HepG2 (cell line): Measurements from ENCODE around the gene COL9A3. TPM values are rescaled to one million over a fixed set of nuclear protein-coding genes. Genes with fewer than 3 reads are reported as not detected.

Source experiments
- ATRX ChIP-seq: sonication (generic); formaldehyde crosslinking; IDR thresholded peaks from 2 replicates; pipeline ENCODE4 v1.4.0; 2020; ENCODE audit warnings: missing genetic modification reagents, borderline replicate concordance
- BRD4 ChIP-seq: sonication (generic); formaldehyde crosslinking; IDR thresholded peaks from 2 replicates; pipeline ENCODE4 v1.4.0; 2020; ENCODE audit warnings: missing genetic modification reagents
- HNRNPUL1 ChIP-seq: fragments of 200-400 bp; formaldehyde crosslinking; IDR thresholded peaks from 2 replicates; pipeline ENCODE4 v1.6.1; 2017; ENCODE audit warnings: low read depth, mild to moderate bottlenecking, low read length, moderate library complexity
- KDM5A ChIP-seq: fragments of 200-600 bp; sonication (generic); IDR thresholded peaks from 2 replicates; pipeline ENCODE4 v1.7.0; 2018; ENCODE audit warnings: antibody characterized with exemption, mild to moderate bottlenecking, low read length, borderline replicate concordance
- KLF6 ChIP-seq: IDR thresholded peaks from 2 replicates; pipeline ENCODE4 v1.8.0; 2016; ENCODE audit warnings: missing biosample characterization, missing genetic modification reagents
- MTA3 ChIP-seq: sonication (generic); formaldehyde crosslinking; IDR thresholded peaks from 2 replicates; pipeline ENCODE4 v1.4.0; 2020; ENCODE audit warnings: missing genetic modification reagents
- MYPOP ChIP-seq: sonication (generic); formaldehyde crosslinking; IDR thresholded peaks from 2 replicates; pipeline ENCODE4 v1.8.1; 2023; ENCODE audit warnings: mild to moderate bottlenecking, moderate library complexity, missing genetic modification reagents
- NR0B2 ChIP-seq: sonication (generic); formaldehyde crosslinking; IDR thresholded peaks from 2 replicates; pipeline ENCODE4 v1.4.0; 2020; ENCODE audit warnings: mild to moderate bottlenecking, missing genetic modification reagents
- NR2F6 ChIP-seq, 2 experiments: IDR thresholded peaks; 2 replicates each; pipeline ENCODE4 v1.6.1; 2016; ENCODE audit warnings: antibody characterized with exemption in 1 of 2, mild to moderate bottlenecking in 1 of 2
- RBM39 ChIP-seq: fragments of 200-400 bp; formaldehyde crosslinking; IDR thresholded peaks from one replicate; pipeline ENCODE4 v1.6.1; 2018; ENCODE audit warnings: antibody characterized with exemption, mild to moderate bottlenecking, low read depth, low read length; ENCODE audit not compliant: poor library complexity, severe bottlenecking
- RXRA ChIP-seq: sonication (generic); formaldehyde crosslinking; IDR thresholded peaks from 2 replicates; pipeline ENCODE4 v1.5.1; 2020; ENCODE audit warnings: missing genetic modification reagents
- SKI ChIP-seq: fragments of 450-650 bp; IDR thresholded peaks from one replicate; pipeline ENCODE4 v1.6.1; 2018; ENCODE audit warnings: mild to moderate bottlenecking; ENCODE audit not compliant: partially characterized antibody
- SMAD1 ChIP-seq: sonication (generic); formaldehyde crosslinking; IDR thresholded peaks from 2 replicates; pipeline ENCODE4 v1.4.0; 2020; ENCODE audit warnings: missing genetic modification reagents, low read depth, mild to moderate bottlenecking, borderline replicate concordance
- SNAPC2 ChIP-seq: sonication (generic); formaldehyde crosslinking; IDR thresholded peaks from 2 replicates; pipeline ENCODE4 v1.8.1; 2022; ENCODE audit warnings: mild to moderate bottlenecking, missing genetic modification reagents
- THRA ChIP-seq: sonication (generic); formaldehyde crosslinking; IDR thresholded peaks from 2 replicates; pipeline ENCODE4 v1.4.0; 2020; ENCODE audit warnings: missing genetic modification reagents, borderline replicate concordance
- ZBTB7A ChIP-seq: sonication (generic); formaldehyde crosslinking; IDR thresholded peaks from 2 replicates; pipeline ENCODE4 v1.8.0; 2022; ENCODE audit warnings: mild to moderate bottlenecking, missing genetic modification reagents
- ZFP91 ChIP-seq: sonication (generic); formaldehyde crosslinking; IDR thresholded peaks from 2 replicates; pipeline ENCODE4 v1.9.0; 2022; ENCODE audit warnings: missing genetic modification reagents, mild to moderate bottlenecking, borderline replicate concordance
- ZNF138 ChIP-seq: sonication (generic); formaldehyde crosslinking; IDR thresholded peaks from 2 replicates; pipeline ENCODE4 v1.5.0; 2020; ENCODE audit warnings: mild to moderate bottlenecking, low read depth, missing genetic modification reagents
- ZNF350 ChIP-seq: sonication (generic); formaldehyde crosslinking; IDR thresholded peaks from 2 replicates; pipeline ENCODE4 v1.4.0; 2020; ENCODE audit warnings: mild to moderate bottlenecking, low read depth, missing genetic modification reagents, borderline replicate concordance
- ZNF710 ChIP-seq: sonication (generic); formaldehyde crosslinking; IDR thresholded peaks from 2 replicates; pipeline ENCODE4 v1.5.0; 2020; ENCODE audit warnings: mild to moderate bottlenecking, missing genetic modification reagents, borderline replicate concordance
- ZSCAN25 ChIP-seq: sonication (generic); formaldehyde crosslinking; IDR thresholded peaks from 2 replicates; pipeline ENCODE4 v1.8.0; 2022; ENCODE audit warnings: mild to moderate bottlenecking, missing genetic modification reagents
- ZSCAN31 ChIP-seq: sonication (generic); formaldehyde crosslinking; IDR thresholded peaks from 2 replicates; pipeline ENCODE4 v1.5.0; 2020; ENCODE audit warnings: low read depth, mild to moderate bottlenecking, missing genetic modification reagents
- polyA plus RNA-seq, 8 experiments: library from polyadenylated mRNA; depleted of rRNA in 3 of 8; stranded (reverse) in 7 of 8; unstranded in 1 of 8; fragments of >200 nt; fragmentation: Illumina TruSeq in 4 of 8; extraction: Trizol in 4 of 8; gene quantifications; 2 replicates each; pipeline versions ENCODE4 v1.2.1 to v1.2.3, GENCODE V29; 2011 to 2016; ENCODE audit warnings: low read depth in 4 of 8, missing spikeins in 1 of 8, mixed read lengths in 1 of 8; ENCODE audit not compliant: insufficient read depth in 1 of 8
- total RNA-seq, 5 experiments: library from RNA; depleted of rRNA; stranded (reverse); fragments of >200 nt; fragmentation: Illumina TruSeq; extraction: Trizol; gene quantifications; 2 replicates each; pipeline ENCODE4 v1.2.3, GENCODE V29; 2016; ENCODE audit warnings: low read depth in 1 of 5

The COL9A3 gene
- total and polyA plus RNA-seq, 2 of the 13 experiments (the other 11 are each of a cell fraction or from before 2014, with no cell fraction given), result 155 to 204 TPM

GRCh38 chr20:62824476-62825332 is 7.9 kb downstream of the COL9A3 start (continued):
- TF ChIP-seq BRD4 (CRISPR knock-in tag) (peak; percentile 78; the same call in 1 of the 2 replicates), ZNF710 (CRISPR knock-in tag) (no peak), SKI (peak; percentile 59), ZNF350 (CRISPR knock-in tag) (0 out of 2 replicates have a peak, but pooled peaks have one; percentile 24), MYPOP (no peak), SMAD1 (no peak), RBM39 (no peak), ZSCAN31 (no peak), MTA3 (CRISPR knock-in tag) (no peak), ZBTB7A (peak; percentile 90; the same call in 1 of the 2 replicates), RXRA (CRISPR knock-in tag) (peak; percentile 84), HNRNPUL1 (no peak), ZNF138 (no peak), ZFP91 (CRISPR knock-in tag) (peak; percentile 27; the same call in 1 of the 2 replicates), KLF6 (CRISPR knock-in tag) (no peak), NR2F6 (IDR thresholded peaks at IDR 0.05) (peak; percentile 71), NR2F6 (CRISPR knock-in tag; IDR thresholded peaks at IDR 0.05) (peak; percentile 74), ZSCAN25 (CRISPR knock-in tag) (0 out of 2 replicates have a peak, but pooled peaks have one; percentile 31), THRA (CRISPR knock-in tag) (0 out of 2 replicates have a peak, but pooled peaks have one; percentile 10), NR0B2 (CRISPR knock-in tag) (peak; percentile 82), SNAPC2 (CRISPR knock-in tag) (no peak), KDM5A (no peak), ATRX (CRISPR knock-in tag) (no peak)
